GM12891 (cell line): ENCODE data around the gene TXLNG.

Experiments
- PAX5 ChIP-seq: IDR thresholded peaks from 2 replicates; pipeline ENCODE4 v1.6.1; 2011; ENCODE audit warnings: low read length, moderate library complexity, mild to moderate bottlenecking; ENCODE audit not compliant: insufficient read depth, severe bottlenecking
- POLR2A ChIP-seq: IDR thresholded peaks from 2 replicates; pipeline ENCODE4 v1.6.1; 2011; ENCODE audit warnings: low read depth, low read length, control low read depth
- POLR2AphosphoS5 ChIP-seq: IDR thresholded peaks from 2 replicates; pipeline ENCODE4 v1.6.1; 2011; ENCODE audit warnings: low read depth, low read length, control low read depth
- POU2F2 ChIP-seq: IDR thresholded peaks from 2 replicates; pipeline ENCODE4 v1.6.1; 2011; ENCODE audit warnings: low read depth, mild to moderate bottlenecking, control low read depth, low read length, moderate library complexity
- SPI1 ChIP-seq: IDR thresholded peaks from 2 replicates; pipeline ENCODE4 v1.6.1; 2011; ENCODE audit warnings: low read depth, low read length, control low read depth
- TAF1 ChIP-seq: IDR thresholded peaks from 2 replicates; pipeline ENCODE4 v1.6.1; 2011; ENCODE audit warnings: low read depth, low read length, control low read depth

DNA sequence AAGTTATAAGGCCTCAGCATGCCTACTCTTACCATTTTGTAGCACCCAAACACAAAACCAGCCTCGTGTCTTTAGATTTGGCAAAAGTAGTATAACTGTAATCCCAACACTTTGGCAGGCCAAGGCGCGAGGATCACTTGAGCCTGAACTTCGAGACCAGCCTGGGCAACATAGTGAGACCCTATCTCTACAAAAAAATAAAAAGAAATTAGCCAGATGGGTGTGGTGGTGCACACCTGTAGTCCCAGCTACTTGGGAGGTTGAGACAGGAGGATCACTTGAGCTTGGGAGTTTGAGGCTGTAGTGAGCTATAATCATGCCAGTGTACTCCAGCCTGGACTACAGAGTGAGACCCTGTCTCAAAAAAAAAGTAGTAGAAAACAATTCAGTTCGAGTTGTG, 49.2 kb upstream of the TXLNG start:
- TF ChIP-seq POLR2A (no peak), POLR2AphosphoS5 (no peak), TAF1 (no peak), SPI1 (no peak), PAX5 (no peak), POU2F2 (no peak)
